ENCODE results near the gene GYS2.

Gene GYS2

DNA sequence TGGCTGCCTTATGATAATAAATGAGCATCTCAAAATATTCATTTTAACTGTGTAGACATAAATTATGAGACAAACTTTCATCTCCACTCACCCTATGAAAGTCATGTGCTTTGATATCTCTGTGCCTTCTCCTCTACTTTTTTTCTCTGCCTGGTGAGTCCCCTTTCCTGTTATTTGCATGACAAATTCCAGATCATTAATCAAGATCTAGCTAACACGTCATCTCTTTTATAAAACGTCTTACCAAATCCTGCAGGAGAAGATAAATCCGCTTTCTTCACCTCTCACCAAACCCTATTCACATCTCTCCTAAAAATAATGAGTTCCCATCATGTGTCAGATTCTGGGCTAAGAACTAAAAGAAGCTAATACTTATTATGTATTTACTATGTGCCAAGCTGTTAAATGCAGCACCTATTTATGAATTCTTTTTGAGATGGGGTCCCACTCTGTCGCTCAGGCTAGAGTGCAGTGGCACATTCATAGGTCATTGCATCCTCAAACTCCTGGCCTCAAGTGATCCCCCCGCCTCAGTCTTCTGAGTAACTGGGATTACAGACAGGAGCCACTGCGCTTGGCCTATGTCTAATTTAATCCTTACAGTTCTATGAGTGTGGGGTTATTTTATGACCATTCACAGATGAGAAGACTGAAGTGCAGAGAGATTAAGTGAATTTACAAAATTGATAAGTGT lies 51.9 kb downstream of the GYS2 start:
- TF ChIP-seq POLR2AphosphoS5 (IDR thresholded peaks at IDR 0.05; ENCODE audit: low read depth, low read length) (no peak), SIN3A (IDR thresholded peaks at IDR 0.05; ENCODE audit: borderline replicate concordance, insufficient read depth, low read length) (no peak), FOXP2 (optimal IDR thresholded peaks at IDR 0.05; ENCODE audit: borderline replicate concordance, extremely low read depth, extremely low read length, insufficient read depth) (no peak), TAF1 (IDR thresholded peaks at IDR 0.05; ENCODE audit: borderline replicate concordance, insufficient read depth, low read length) (no peak)
- TF ChIP-seq, protein P1, sequence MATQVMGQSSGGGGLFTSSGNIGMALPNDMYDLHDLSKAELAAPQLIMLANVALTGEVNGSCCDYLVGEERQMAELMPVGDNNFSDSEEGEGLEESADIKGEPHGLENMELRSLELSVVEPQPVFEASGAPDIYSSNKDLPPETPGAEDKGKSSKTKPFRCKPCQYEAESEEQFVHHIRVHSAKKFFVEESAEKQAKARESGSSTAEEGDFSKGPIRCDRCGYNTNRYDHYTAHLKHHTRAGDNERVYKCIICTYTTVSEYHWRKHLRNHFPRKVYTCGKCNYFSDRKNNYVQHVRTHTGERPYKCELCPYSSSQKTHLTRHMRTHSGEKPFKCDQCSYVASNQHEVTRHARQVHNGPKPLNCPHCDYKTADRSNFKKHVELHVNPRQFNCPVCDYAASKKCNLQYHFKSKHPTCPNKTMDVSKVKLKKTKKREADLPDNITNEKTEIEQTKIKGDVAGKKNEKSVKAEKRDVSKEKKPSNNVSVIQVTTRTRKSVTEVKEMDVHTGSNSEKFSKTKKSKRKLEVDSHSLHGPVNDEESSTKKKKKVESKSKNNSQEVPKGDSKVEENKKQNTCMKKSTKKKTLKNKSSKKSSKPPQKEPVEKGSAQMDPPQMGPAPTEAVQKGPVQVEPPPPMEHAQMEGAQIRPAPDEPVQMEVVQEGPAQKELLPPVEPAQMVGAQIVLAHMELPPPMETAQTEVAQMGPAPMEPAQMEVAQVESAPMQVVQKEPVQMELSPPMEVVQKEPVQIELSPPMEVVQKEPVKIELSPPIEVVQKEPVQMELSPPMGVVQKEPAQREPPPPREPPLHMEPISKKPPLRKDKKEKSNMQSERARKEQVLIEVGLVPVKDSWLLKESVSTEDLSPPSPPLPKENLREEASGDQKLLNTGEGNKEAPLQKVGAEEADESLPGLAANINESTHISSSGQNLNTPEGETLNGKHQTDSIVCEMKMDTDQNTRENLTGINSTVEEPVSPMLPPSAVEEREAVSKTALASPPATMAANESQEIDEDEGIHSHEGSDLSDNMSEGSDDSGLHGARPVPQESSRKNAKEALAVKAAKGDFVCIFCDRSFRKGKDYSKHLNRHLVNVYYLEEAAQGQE (IDR thresholded peaks at IDR 0.05; ENCODE audit: insufficient read depth in 1 of 2, low read depth in 2 of 2, low read length in 2 of 2): no peak

DNA sequence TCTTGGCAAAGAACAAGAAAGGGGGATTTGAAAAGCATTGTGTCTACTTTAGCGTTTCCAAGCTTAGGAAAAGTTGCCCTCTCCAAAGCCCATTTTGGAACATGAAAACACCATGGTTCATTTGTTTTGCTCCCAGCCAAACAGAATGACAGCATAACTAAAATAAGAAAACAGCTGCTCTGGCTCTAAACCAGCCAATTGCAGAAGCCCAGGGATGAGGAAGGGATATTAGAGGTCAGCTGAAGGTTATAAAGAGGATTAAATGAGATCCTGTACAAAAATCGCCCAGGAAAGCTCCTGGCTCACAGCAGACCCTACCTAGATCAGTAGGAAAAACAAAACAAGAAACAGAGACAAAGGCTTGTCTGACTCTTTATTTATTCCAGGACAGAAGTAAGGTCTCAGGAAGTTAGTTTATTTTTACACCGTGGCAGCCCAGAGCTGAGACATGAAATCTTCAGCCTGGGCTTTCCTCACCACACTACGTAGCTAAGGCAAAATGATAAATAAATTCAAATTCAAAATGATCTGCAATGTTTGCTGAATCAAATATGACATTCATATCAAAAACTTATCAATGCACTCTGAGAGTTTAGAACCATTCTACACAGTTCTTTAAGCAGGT lies 52.7 kb downstream of the GYS2 start:
- TF ChIP-seq TAF1 (IDR thresholded peaks at IDR 0.05; ENCODE audit: borderline replicate concordance, insufficient read depth, low read length) (no peak), SIN3A (IDR thresholded peaks at IDR 0.05; ENCODE audit: borderline replicate concordance, insufficient read depth, low read length) (no peak), FOXP2 (optimal IDR thresholded peaks at IDR 0.05; ENCODE audit: borderline replicate concordance, extremely low read depth, extremely low read length, insufficient read depth) (no peak), POLR2AphosphoS5 (IDR thresholded peaks at IDR 0.05; ENCODE audit: low read depth, low read length) (no peak)
- TF ChIP-seq, protein P1 (IDR thresholded peaks at IDR 0.05; ENCODE audit: insufficient read depth in 1 of 2, low read depth in 2 of 2, low read length in 2 of 2): no peak

DNA sequence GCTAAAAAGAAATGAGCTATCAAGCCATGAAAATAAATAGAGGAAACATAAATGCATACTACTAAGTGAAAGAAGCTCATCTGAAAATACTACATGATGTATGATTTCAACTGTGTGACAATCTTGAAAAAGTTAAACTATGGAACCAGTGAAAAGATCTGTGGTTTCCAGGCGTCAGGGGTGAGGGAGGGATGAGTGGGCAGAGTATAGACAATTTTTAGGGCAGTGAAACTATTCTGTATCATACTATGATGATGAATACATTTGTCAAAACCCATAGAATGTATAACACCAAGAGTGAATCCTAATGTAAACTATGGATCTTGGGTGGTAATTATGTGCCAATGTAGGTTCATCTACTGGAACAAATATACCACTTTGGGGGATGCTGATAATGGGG lies 57.2 kb downstream of the GYS2 start:
- TF ChIP-seq TAF1 (IDR thresholded peaks at IDR 0.05; ENCODE audit: borderline replicate concordance, insufficient read depth, low read length) (no peak), FOXP2 (optimal IDR thresholded peaks at IDR 0.05; ENCODE audit: borderline replicate concordance, extremely low read depth, extremely low read length, insufficient read depth) (no peak), POLR2AphosphoS5 (IDR thresholded peaks at IDR 0.05; ENCODE audit: low read depth, low read length) (no peak), SIN3A (IDR thresholded peaks at IDR 0.05; ENCODE audit: borderline replicate concordance, insufficient read depth, low read length) (no peak)
- TF ChIP-seq, protein P1 (IDR thresholded peaks at IDR 0.05; ENCODE audit: insufficient read depth in 1 of 2, low read depth in 2 of 2, low read length in 2 of 2): no peak

DNA sequence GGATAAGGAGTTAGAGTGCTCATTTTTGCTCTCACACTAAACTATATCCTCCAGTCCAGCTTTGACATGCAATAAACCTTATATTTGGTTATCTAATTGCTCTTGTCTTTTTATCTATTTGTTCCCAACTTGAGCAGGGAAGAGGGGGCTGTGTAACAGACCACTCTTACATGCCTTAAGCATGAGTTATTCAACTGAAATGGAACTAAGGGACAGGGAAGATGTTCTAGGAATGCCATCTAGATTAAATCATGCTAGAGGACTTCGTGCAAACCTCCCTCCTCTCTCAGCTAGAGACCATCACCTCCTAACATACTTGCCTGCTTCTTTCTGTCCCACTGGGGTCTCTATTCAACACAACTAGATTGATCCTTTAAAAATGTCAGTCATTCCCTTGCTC lies 57.9 kb downstream of the GYS2 start:
- TF ChIP-seq TAF1 (IDR thresholded peaks at IDR 0.05; ENCODE audit: borderline replicate concordance, insufficient read depth, low read length): no peak
- TF ChIP-seq, protein P1 (IDR thresholded peaks at IDR 0.05; ENCODE audit: insufficient read depth in 1 of 2, low read depth in 2 of 2, low read length in 2 of 2): no peak
- no peak for TF ChIP-seq FOXP2 (optimal IDR thresholded peaks at IDR 0.05; ENCODE audit: borderline replicate concordance, extremely low read depth, extremely low read length, insufficient read depth)
- no peak for TF ChIP-seq POLR2AphosphoS5 (IDR thresholded peaks at IDR 0.05; ENCODE audit: low read depth, low read length)
- TF ChIP-seq SIN3A (IDR thresholded peaks at IDR 0.05; ENCODE audit: borderline replicate concordance, insufficient read depth, low read length): no peak

Data from PFSK-1 (cell line).